GM20000 (cell line): ENCODE results near the gene PACS1.

Experiments used
- DNase-seq: peaks from one replicate; pipeline ENCODE4 v3.0.0; 2012; ENCODE audit warnings: low spot score
- CTCF ChIP-seq: IDR thresholded peaks from 2 replicates; pipeline ENCODE4 v1.5.1; 2012; ENCODE audit warnings: mild to moderate bottlenecking, control low read depth; ENCODE audit errors: extremely low read depth, missing control alignments

PACS1 gene

GRCh38 chr11:66281001-66281400 is 210.9 kb downstream of the PACS1 start:
- TF ChIP-seq CTCF, result no peak
- no peak for DNase-seq

GRCh38 chr11:66281776-66282467 is 211.8 kb downstream of the PACS1 start:
- no peak for TF ChIP-seq CTCF
- DNase-seq, result no peak

GRCh38 chr11:66282468-66283455 is 212.7 kb downstream of the PACS1 start:
- DNase-seq, result peak; percentile 99
- peak; percentile 94 for TF ChIP-seq CTCF

GRCh38 chr11:66283461-66284105 is 213.5 kb downstream of the PACS1 start:
- TF ChIP-seq CTCF, result no peak
- no peak for DNase-seq

DNA sequence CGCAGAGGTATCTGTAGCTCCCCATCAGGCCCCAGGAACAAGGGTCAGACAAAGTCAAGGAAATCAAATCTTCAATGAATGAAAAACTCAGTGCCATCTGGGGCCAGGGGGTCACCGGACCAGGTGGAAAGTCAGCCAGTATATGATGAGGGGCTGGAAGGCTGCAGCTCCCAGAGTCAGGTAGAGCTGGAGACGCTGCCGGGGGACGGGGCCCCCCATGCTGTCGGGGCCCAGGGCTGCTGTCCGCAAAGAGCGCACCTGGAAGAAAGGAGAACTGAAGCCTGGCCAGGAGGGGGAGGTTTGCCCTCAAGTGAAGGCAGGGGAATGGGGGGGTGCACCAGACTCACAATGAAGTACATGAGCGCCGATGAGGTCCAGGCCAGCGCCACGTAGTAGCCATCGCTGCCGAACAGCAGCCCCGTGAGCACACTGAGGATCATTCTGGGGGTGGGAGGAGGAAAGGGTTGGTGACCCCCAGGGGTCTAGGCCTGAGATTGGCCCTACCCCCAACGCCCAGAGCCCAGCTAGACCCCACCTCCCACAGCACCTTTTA is 214.5 kb downstream of the PACS1 start:
- TF ChIP-seq CTCF, result no peak
- DNase-seq, result no peak

DNA sequence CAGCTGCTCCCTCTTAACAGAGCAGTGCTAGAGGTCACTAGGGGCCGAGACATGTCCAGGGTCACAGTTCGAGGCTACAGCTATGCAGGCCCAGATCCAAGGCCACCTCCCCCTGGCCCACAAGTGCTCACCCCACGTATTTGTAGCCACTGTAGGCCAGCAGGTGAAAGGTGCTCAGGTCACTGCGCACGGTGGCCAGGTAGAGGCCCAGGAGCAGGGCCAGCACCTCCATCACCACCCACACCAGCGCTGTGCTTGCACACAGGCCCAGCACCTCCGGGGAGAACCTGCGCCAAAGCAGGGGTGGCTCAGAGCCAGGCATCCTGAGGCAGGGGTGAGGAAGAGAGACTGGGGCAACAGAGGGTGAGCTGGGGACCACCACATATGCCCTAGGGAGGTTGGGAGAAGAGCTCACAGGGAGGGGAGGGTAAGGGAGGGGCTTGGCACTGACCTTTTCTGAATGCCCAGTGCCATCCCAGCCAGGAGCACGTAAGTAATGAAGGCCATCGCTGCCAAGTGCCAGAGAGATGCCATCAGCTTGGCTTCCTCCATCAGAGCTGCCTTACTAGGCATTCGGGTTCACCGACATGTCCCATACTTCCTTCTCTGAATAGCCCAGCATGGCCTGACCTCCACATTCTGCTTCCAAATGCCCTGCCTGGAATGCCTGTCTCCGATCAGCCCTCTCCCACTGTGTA is 215.3 kb downstream of the PACS1 start:
- DNase-seq, result no peak
- no peak for TF ChIP-seq CTCF
